Superior temporal gyrus (tissue), 1 donor: Measurements from ENCODE around the gene TTC21A.

Source experiments
- DNase-seq: peaks from one replicate; pipeline ENCODE4 v3.0.0-alpha.2; 2016; ENCODE audit errors: extremely low spot score

The TTC21A gene

GRCh38 chr3:39177708-39178332, 70.3 kb downstream of the TTC21A start:
- DNase-seq = peak; percentile 77

- DNase-seq = no peak
These were observed 71.1 kb downstream of the TTC21A start for GRCh38 chr3:39178553-39178952.

GRCh38 chr3:39180183-39180545, 72.7 kb downstream of the TTC21A start:
- DNase-seq = no peak

- no peak for DNase-seq
These were observed 73.3 kb downstream of the TTC21A start for GRCh38 chr3:39180546-39181346.

GRCh38 chr3:39181408-39182335, 74.2 kb downstream of the TTC21A start:
- no peak for DNase-seq

- DNase-seq = no peak
These were observed 76.0 kb downstream of the TTC21A start for GRCh38 chr3:39183211-39184080.

- DNase-seq = no peak
These were observed 76.8 kb downstream of the TTC21A start for GRCh38 chr3:39184081-39184967.

- DNase-seq = no peak
These were observed 77.4 kb downstream of the TTC21A start for GRCh38 chr3:39184968-39185285.

- DNase-seq = no peak
These were observed 78.0 kb downstream of the TTC21A start for GRCh38 chr3:39185326-39185958.

GRCh38 chr3:39185959-39186691, 78.6 kb downstream of the TTC21A start:
- no peak for DNase-seq

GRCh38 chr3:39186692-39187151, 79.2 kb downstream of the TTC21A start:
- no peak for DNase-seq

- no peak for DNase-seq
These were observed 80.1 kb downstream of the TTC21A start for GRCh38 chr3:39187372-39188155.
